GM21390 (cell line): ENCODE results near the gene SLC24A3.

ENCODE experiments used
- ATAC-seq: cut with Tn5 transposase; IDR thresholded peaks from one replicate; pipeline ENCODE4 v1.9.1; 2021; ENCODE audit not compliant: unreplicated experiment

Gene SLC24A3

DNA sequence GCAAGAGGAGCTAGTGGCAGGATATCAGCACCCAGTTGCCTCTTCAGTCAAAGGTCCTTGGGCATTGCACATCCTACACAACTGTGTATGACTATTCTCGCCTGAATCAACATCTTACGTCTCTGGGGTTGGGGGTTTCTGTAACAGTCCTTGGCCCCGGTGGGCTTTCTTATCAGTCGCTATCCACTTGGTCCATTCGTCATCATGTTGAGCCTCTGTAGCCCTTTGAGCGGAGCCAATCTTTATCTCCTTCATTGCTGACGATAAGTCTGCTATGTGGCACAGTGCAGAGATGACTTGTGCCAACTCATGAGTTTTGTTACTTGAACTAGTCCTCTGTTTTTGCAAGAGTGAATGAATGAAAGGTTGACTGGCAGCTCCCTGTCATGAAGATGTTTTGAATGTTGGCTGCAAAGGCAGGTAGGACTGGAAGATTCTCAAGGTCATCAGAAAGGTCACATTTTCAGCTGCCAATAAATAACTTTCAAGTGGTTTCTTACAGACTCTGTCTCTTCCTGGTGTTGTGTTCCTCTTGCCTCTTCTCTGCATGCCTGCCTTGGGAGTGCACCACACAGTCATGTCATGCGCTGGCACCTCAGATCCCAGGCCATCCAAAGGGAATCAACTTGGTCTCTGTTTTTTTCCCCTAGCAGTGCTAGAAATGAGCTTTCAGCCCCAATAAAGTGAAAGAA, 238.9 kb downstream of the SLC24A3 start:
- ATAC-seq = no peak

DNA sequence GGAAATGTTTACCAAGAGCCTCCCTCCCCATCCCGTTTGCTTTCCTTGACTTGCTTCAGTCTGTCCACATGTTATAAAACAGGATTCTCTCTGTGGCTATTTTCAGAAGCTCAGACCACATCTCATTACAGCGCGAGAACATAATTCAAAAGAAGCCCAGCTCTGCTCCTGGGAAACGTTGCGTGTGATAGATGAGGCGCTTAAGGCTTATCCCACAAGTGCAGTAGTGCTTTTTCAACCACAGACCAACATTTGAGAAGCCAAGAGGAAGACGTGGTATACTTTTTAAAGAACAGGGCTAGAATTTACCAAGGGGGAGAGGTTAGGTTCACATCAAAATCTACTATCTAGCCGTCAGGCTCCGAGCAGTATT, 239.5 kb downstream of the SLC24A3 start:
- no peak for ATAC-seq

DNA sequence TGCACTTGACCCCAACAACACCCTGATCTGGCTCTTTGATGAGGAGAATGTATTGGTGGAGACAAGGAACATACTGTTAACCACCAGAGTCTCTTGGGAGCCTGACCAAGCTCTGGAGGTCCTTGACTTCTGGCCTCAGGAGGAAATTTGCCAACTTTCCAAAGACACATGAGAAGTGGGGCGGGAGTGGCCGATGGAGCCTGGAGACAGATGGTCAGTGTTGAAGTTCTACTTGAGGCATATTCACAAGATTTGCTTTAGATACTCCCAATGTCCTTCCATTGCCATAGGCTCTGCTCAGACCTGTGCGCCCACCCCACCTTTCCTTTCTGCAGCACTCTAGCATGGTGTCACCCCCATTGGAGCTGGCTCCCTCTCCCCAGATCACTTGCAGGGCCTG, 241.0 kb downstream of the SLC24A3 start:
- no peak for ATAC-seq

GRCh38 chr20:19453862-19454261, 241.4 kb downstream of the SLC24A3 start:
- no peak for ATAC-seq

DNA sequence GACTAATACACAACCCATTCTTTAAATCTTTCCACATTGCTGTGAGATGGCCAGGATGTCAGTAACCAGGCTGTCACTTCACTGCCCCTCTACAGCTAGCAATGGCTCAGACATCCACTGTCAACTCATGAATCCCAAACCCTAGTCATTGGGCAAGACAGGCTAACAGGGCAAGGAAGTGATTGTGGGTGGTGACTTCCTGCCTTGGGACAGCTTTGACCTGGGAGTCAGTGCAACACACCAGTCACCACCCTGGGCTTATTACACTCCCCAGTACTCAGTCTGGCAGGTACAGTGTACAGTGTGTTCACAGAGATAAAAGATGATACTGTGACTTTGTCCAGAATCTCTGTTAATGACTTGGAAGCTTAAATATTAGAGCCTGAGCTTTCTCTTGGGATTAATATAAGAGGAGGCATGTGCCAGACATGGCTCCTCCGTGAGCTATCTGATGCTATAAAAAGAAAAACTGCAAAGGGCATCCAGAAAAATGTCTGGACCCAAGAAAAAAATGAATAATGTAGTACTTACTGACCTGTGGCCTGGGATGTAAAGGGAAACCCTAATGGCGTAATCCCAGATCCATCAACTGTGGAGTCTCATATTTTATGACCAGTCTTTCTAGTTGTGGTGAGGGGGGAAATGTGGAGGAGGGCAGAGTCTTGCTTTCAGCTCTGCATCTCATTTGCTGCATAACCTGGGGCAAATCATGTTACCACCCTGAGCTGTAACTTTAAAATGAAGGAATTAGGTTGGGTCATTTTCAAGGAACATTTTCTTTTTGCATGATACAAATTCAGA, 244.4 kb downstream of the SLC24A3 start:
- no peak for ATAC-seq

DNA sequence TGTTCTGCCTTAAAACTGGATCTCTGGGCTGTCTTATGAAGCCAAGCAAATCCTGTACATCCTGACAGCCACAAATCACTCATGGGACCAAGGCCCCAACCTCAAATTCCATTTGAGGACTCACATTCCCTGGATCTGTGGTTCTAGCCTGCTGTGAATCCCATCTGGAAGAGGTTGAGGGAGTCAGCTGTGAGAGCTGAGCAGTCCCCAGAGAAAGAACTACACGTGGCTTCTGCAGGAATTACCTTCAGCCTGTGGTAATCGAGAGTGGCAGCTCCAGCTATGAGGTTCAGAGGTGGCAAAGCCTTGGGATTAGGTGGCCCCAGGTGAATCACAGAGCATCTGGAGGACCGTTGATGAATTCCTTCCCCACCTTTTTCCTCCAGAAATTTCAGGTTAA, 245.2 kb downstream of the SLC24A3 start:
- ATAC-seq = no peak

GRCh38 chr20:19460386-19460785, 247.9 kb downstream of the SLC24A3 start:
- ATAC-seq = no peak

DNA sequence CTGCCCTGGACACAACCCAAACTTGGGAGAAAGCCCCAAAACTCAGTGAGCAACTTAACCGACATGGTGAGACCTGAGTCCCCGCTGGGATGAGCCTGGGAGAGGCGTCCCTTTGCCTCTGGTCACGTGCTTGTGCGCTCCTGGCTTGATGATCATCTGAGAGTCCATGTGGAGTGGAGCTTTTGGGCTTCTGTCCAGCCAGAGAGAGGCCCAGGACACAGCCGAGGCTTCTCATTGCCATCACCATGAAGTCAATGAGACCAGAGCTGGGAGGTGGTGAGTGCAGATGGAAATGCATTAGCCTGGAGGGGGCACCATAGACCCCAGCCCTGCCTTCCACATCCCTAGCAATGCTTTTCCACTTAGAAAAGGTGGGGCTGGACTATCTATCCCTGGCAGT, 250.0 kb downstream of the SLC24A3 start:
- ATAC-seq = no peak

DNA sequence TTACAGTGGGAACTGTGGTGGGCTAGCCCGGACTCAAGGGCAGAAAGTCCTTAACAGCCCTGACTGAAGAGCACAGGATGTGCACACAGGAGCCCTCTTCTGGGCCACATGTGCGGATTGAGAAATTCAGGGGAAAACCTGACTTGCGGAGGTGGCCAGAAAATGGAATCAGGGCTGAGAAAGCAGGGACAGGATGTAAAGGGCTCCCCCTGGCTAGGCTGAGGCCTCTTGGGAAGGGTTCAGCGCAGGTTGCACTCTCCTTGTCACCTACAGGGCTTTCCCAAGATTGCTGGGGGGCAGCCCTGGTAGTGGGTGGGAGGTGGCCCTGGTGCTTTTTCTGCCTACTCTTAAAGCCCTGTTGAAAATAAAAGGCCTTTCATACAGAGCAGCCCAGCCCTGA, 251.2 kb downstream of the SLC24A3 start:
- no peak for ATAC-seq

DNA sequence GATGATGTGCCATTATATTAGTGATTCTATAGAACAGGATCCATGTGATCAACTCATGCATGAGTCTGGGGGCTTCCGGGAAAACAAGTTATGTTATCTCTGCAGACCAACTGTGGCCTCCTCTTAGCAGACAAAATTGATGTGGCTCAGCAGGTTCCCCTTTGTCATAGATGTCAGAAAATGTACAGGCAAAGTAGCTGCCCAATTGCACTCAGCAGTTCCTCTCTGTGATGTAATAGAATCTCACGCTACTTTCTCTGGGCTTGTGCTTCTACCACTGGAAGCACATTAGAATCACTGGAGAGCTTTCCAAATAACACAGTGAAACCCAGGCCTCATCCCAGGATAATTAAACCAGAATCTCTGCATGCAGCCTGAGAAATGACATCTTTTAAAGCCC, 253.1 kb downstream of the SLC24A3 start:
- ATAC-seq = no peak

- no peak for ATAC-seq
Measured at GRCh38 chr20:19466206-19466928, 253.9 kb downstream of the SLC24A3 start.

GRCh38 chr20:19473216-19473921, 260.9 kb downstream of the SLC24A3 start:
- no peak for ATAC-seq

- no peak for ATAC-seq
Measured at GRCh38 chr20:19473922-19474286, 261.5 kb downstream of the SLC24A3 start.

- ATAC-seq = no peak
Measured at GRCh38 chr20:19478320-19478895, 266.0 kb downstream of the SLC24A3 start.

DNA sequence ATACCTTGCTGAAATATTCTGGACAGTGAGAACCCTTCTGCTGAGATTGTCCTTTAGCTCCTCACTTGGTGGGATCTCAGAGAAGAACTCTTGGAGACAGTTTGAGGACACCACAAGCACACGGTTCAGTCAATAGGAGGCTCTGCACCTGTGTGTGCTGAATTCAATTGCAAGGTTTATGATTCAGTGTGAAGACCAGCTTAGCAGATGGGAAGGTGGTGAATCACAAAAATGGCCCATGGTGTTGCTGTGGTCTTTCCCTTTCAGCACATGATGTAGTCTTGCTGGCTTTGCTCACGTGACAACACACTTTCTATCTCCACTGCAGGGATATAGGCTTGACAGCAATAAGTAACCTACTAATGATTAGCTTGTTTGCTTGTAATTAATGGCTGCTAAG, 270.3 kb downstream of the SLC24A3 start:
- no peak for ATAC-seq

GRCh38 chr20:19483309-19483708, 270.9 kb downstream of the SLC24A3 start:
- no peak for ATAC-seq

DNA sequence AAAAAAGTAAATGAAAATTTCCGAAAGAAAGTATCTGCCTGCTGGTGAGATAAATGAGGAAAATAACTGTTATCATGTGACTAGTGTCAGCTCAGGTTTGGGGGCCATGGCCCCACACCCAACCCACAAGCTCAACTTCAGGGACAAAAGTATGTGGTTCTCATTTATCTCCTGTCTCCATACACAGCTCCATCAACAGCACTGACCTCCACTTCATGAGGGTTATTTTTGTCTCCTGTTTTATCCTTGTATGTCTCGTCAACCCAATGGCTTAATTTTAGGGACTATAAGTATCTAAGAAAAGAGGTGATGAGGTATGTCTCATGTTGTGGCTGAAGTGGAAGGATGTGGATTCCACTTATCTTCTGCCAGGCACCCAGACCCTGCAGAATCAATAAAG, 274.0 kb downstream of the SLC24A3 start:
- no peak for ATAC-seq

DNA sequence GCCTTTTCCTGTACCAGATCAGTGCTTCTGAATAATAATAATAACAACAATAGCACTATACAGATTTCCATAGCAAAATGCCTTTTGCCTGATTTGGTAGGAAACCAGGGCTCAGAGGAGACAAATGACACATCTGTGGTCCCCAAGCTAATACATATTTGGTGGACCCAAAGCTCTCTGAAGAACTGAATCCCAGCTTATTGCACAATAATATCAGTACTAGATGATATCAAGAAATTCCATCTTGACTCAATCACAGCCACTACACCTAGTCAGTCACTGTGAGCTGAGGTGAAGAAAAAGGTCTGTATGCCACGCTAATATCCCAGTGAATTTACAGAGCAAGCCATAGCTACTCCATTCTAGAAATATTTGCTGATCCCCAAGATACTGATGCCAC, 275.0 kb downstream of the SLC24A3 start:
- ATAC-seq = no peak

DNA sequence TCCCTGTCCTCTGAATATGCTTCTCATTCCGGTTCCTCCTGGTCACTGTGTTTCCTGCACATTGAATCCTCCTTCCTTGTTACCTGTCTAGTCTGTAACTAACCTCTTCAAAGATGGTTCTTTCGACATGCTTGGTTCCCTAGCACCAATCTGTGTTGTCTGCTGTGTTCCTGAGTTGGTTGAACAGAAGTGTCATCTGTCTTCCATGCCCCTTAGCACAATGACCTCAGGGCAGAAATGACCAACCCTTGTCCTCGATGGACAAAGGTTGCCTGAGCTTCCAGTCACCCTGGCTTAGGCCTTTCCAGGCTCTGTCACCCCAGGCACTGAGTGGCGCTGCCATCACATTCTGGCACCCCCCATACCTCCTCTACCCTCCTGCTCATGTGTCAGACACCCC, 278.8 kb downstream of the SLC24A3 start:
- ATAC-seq = no peak

- ATAC-seq = no peak
Measured at GRCh38 chr20:19492116-19492515, 279.7 kb downstream of the SLC24A3 start.

DNA sequence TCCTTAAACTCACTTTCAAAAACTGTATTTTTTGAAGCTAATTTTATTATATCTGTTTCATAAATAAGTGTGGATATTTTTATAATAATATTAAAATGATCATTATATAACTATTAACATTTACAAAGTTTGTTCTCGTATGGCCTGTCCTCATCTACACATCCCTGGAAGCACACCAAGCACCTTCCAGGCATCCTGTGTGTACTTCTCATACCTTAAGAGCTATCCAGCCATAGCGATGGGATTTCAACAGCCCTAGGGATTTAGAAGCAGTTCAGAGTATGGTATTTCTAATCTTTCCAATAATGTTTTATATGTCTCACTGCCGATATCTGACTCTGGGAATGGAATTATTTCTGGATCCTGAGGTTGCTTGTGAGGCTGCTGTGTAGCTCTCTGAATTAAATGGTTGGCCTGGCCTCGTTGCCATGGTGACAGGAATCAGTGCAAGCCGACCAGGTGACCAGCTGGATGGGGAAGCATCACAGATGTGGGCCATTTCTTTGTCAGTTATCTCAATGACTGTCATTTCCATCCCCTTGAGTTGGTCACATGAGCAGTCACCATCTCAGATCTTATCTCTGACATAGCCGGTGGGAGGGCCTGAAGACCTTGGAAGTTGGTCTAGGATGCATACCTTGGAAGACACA, 280.4 kb downstream of the SLC24A3 start:
- ATAC-seq = no peak
